Esophagus squamous epithelium (tissue), 5 donors: ENCODE measurements around the gene GABRP. TPM values are rescaled to one million over a fixed set of nuclear protein-coding genes. Genes with fewer than 3 reads are reported as not detected.
A peak's percentile ranks its signal among the peaks of the same experiment; 100 is the strongest.

Source experiments
- DNase-seq: peaks from one replicate; lab custom pipeline; 2025; lab: John Stamatoyannopoulos, UW
- H3K27ac ChIP-seq, 4 donors: fragments of 200-600 bp; sonication (generic); one replicate each; pipeline ENCODE4 v1.5.1; 2016 to 2019; ENCODE audit warnings: mild to moderate bottlenecking in 1 of 4
- H3K27me3 ChIP-seq, 4 donors: fragments of 200-600 bp; sonication (generic); 1 replicate in 3 of 4; 2 replicates in 1 of 4; pipeline versions ENCODE4 v1.5.1 to v1.6.0; 2017 to 2021; ENCODE audit warnings: antibody characterized with exemption in 1 of 4
- H3K36me3 ChIP-seq, 3 donors: fragments of 200-600 bp; sonication (generic); one replicate each; pipeline ENCODE4 v1.5.1; 2016 to 2019
- H3K4me1 ChIP-seq, 3 donors: fragments of 200-600 bp; sonication (generic); one replicate each; pipeline ENCODE4 v1.5.1; 2017 to 2019
- H3K4me3 ChIP-seq, 4 donors: fragments of 200-600 bp; sonication (generic); 1 replicate in 3 of 4; 2 replicates in 1 of 4; pipeline ENCODE4 v1.5.1; 2016 to 2019; ENCODE audit warnings: mild to moderate bottlenecking in 2 of 4, moderate library complexity in 1 of 4
- H3K9me3 ChIP-seq, 3 donors: fragments of 200-600 bp; sonication (generic); one replicate each; pipeline ENCODE4 v1.5.1; 2016 to 2019
- POLR2A ChIP-seq, 4 donors: fragments of 450-650 bp; IDR thresholded peaks; one replicate each; pipeline ENCODE4 v1.6.1; 2017; ENCODE audit warnings: antibody characterized with exemption in 4 of 4, mild to moderate bottlenecking in 4 of 4, moderate library complexity in 3 of 4
- WGBS, 2 donors: methylation state at CpG; one replicate each; pipeline ENCODE4 v1.1.5; 2018; 5-methylcytosine and 5-hydroxymethylcytosine counted together
- intact Hi-C: fragments of 100-400 bp; cut with DNase I; formaldehyde crosslinking; loops from one replicate; pipeline ENCODE4 v1.15.0; 2022
- total RNA-seq, 4 donors: library from RNA; depleted of rRNA; stranded (reverse); fragments of >200 nt; gene quantifications; one replicate each; pipeline ENCODE4 v1.1.0, GENCODE V29; 2016
- TF ChIP-seq, protein P1 (sequence below), 6 experiments: fragments of 450-650 bp in 4 of 6; fragments of 200-600 bp in 2 of 6; sonication (generic) in 2 of 6; IDR thresholded peaks; one replicate each; pipeline ENCODE4 v1.5.1; 2016 to 2019; ENCODE audit warnings: antibody characterized with exemption in 6 of 6, mild to moderate bottlenecking in 4 of 6, moderate library complexity in 4 of 6
- donor health status: DM: yes; HTN: yes; CAD: no.

GABRP gene
- total RNA-seq, 4 donors from 2014 or later = 1.1 to 49.2 (median 29.2) TPM

- Histone ChIP-seq H3K9me3 (no peaks in the 10 kb centered on the region), H3K4me1 (peaks cover 9 to 69% (median 20%) of the 10 kb centered on the region in 3 donors), H3K36me3 (no peaks in the 10 kb centered on the region), H3K27ac (peak overlapping the region; percentile 19 to 77 (median 44)), H3K4me3 (no peak overlapping the region), H3K27me3 (peaks cover 0 to 24% (median 0%) of the 10 kb centered on the region in 4 donors)
- no peak for DNase-seq
- TF ChIP-seq, protein P1, sequence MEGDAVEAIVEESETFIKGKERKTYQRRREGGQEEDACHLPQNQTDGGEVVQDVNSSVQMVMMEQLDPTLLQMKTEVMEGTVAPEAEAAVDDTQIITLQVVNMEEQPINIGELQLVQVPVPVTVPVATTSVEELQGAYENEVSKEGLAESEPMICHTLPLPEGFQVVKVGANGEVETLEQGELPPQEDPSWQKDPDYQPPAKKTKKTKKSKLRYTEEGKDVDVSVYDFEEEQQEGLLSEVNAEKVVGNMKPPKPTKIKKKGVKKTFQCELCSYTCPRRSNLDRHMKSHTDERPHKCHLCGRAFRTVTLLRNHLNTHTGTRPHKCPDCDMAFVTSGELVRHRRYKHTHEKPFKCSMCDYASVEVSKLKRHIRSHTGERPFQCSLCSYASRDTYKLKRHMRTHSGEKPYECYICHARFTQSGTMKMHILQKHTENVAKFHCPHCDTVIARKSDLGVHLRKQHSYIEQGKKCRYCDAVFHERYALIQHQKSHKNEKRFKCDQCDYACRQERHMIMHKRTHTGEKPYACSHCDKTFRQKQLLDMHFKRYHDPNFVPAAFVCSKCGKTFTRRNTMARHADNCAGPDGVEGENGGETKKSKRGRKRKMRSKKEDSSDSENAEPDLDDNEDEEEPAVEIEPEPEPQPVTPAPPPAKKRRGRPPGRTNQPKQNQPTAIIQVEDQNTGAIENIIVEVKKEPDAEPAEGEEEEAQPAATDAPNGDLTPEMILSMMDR (IDR thresholded peaks at IDR 0.05) = no peak
- no peak for TF ChIP-seq POLR2A (IDR thresholded peaks at IDR 0.05)
- intact Hi-C loops = no loop called here
- WGBS, 2 donors = 52 to 54% methylated on average over 7 of the region's 7 CpGs
These were observed 33.6 kb upstream of the GABRP start for GRCh38 chr5:170749911-170750431.

- peak overlapping the region in 3 of 4 donors; percentile 19 to 77 (median 69) for H3K27ac ChIP-seq
These were observed 32.7 kb upstream of the GABRP start for GRCh38 chr5:170750791-170751190.

GRCh38 chr5:170751631-170752030 lies 31.9 kb upstream of the GABRP start:
- H3K4me1 ChIP-seq = peaks cover 5 to 70% (median 12%) of the 10 kb centered on the region in 3 donors
- no peaks in the 10 kb centered on the region for H3K36me3 ChIP-seq
- H3K9me3 ChIP-seq = no peaks in the 10 kb centered on the region
- H3K27me3 ChIP-seq = peaks cover 0 to 8% (median 0%) of the 10 kb centered on the region in 4 donors
- no peak overlapping the region for H3K4me3 ChIP-seq
- intact Hi-C loops = no loop called here
- DNase-seq = no peak
- 37 to 51% methylated on average over 6 to 9 of the region's 11 CpGs for WGBS, 2 donors
- peak overlapping the region in 3 of 4 donors; percentile 47 to 77 (median 57) for H3K27ac ChIP-seq
- no peak for TF ChIP-seq POLR2A (IDR thresholded peaks at IDR 0.05)
- TF ChIP-seq, protein P1 (IDR thresholded peaks at IDR 0.05) = no peak

More at GRCh38 chr5:170750791-170751190, 32.7 kb upstream of the GABRP start:
- Histone ChIP-seq H3K36me3 (no peaks in the 10 kb centered on the region), H3K4me1 (peaks cover under 1 to 69% (median 14%) of the 10 kb centered on the region in 3 donors), H3K9me3 (no peaks in the 10 kb centered on the region), H3K4me3 (no peak overlapping the region), H3K27me3 (peaks cover 0 to 16% (median 0%) of the 10 kb centered on the region in 4 donors)
- intact Hi-C loops = no loop called here
- WGBS, 2 donors = 74 to 77% methylated on average over 3 to 6 of the region's 6 CpGs
- TF ChIP-seq POLR2A (IDR thresholded peaks at IDR 0.05) = no peak
- TF ChIP-seq, protein P1 (IDR thresholded peaks at IDR 0.05) = no peak
- DNase-seq = no peak

- WGBS, 2 donors = 18 to 36% methylated on average over 7 of the region's 10 CpGs
- peaks cover 5 to 79% (median 16%) of the 10 kb centered on the region in 3 donors for H3K4me1 ChIP-seq
These were observed 31.0 kb upstream of the GABRP start for GRCh38 chr5:170752257-170753215.

More at GRCh38 chr5:170752257-170753215, 31.0 kb upstream of the GABRP start:
- Histone ChIP-seq H3K9me3 (no peaks in the 10 kb centered on the region), H3K27me3 (peaks cover 0 to 8% (median 0%) of the 10 kb centered on the region in 4 donors), H3K27ac (peak overlapping the region in 3 of 4 donors; percentile 47 to 77 (median 57)), H3K4me3 (no peak overlapping the region), H3K36me3 (no peaks in the 10 kb centered on the region)
- no peak for TF ChIP-seq POLR2A (IDR thresholded peaks at IDR 0.05)
- TF ChIP-seq, protein P1 (IDR thresholded peaks at IDR 0.05) = no peak
- no peak for DNase-seq
- intact Hi-C loops = no loop called here
